ENCODE measurements around the gene TTC23. TPM values are rescaled to one million over a fixed set of nuclear protein-coding genes. Genes with fewer than 3 reads are reported as not detected.

Gene TTC23
- total and polyA plus RNA-seq, 2 donors (not counting 3 experiments of a cell fraction or from before 2014, with no cell fraction given) = 4.1 to 27.3 TPM

DNA sequence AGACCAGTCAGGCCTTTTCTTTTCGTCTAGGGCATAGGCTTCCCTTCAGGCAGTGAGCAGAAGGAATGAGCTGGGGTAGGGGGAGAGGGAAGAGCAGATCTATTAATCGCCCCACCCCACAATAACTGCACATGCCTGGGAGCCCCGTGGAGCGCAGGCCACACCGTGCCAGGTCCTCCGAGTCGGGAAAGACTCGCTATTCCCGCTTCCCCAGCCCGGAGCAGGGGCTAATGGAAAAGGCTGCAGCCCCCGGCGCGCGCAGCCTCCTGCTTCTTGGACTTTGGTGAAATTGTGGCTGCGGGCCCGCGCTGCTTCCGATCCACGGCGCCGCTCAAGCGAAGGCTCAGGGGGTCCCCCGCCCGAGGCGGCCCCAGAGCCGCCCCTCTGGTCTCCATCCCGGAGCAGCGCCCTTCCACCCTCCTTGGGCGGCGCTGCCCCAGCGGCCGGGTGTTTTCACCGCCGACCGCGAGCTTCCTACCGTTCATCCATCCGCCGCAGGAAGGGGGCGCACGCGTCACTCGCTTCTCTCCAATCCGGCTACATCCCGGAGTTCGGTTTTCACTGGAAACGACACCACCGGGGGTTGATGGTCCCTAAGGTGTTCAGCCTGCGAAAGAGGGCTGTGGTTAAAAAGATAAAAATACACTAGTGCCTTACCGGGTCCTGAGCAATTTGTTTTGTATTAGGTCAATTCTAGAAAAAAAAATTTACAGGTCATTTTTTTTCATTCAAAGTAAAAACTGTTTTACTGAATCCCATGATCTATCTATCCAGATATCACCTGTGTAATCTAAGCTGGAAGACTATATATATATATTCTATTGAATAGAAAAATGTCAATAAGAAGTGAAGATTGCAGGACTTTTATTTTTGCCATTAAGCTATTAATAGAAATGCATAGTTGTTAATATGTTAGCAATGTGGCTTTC lies 148.9 kb downstream of the TTC23 start:
- no peaks in the 10 kb centered on the region for H4K20me1 ChIP-seq (replicated peaks; ENCODE audit: control insufficient read depth, extremely low read depth, insufficient read depth, low read length)
- H3K4me2 ChIP-seq (ENCODE audit: insufficient read depth, low read length) = peak overlapping the region; percentile 51
- peak; percentile 80 for FAIRE-seq
- H2AFZ ChIP-seq (ENCODE audit: low read depth, low read length) = peak overlapping the region; percentile 77
- ChIA-PET CTCF (interaction anchor here (0.6 to 5.4 kb wide), 53 partner anchors 9 to 672 kb away, joined by 3 to 226 read pairs (median 4); partner anchors contain the start of gene LRRC28), POLR2A (no interaction called here)
- H3K9me1 ChIP-seq (replicated peaks; ENCODE audit: control insufficient read depth, extremely low read depth, insufficient read depth, low read length) = no peaks in the 10 kb centered on the region
- TF ChIP-seq, protein P1, sequence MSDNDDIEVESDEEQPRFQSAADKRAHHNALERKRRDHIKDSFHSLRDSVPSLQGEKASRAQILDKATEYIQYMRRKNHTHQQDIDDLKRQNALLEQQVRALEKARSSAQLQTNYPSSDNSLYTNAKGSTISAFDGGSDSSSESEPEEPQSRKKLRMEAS (IDR thresholded peaks at IDR 0.05; ENCODE audit: insufficient read depth, insufficient read length) = no peak
- TF ChIP-seq, protein P2, sequence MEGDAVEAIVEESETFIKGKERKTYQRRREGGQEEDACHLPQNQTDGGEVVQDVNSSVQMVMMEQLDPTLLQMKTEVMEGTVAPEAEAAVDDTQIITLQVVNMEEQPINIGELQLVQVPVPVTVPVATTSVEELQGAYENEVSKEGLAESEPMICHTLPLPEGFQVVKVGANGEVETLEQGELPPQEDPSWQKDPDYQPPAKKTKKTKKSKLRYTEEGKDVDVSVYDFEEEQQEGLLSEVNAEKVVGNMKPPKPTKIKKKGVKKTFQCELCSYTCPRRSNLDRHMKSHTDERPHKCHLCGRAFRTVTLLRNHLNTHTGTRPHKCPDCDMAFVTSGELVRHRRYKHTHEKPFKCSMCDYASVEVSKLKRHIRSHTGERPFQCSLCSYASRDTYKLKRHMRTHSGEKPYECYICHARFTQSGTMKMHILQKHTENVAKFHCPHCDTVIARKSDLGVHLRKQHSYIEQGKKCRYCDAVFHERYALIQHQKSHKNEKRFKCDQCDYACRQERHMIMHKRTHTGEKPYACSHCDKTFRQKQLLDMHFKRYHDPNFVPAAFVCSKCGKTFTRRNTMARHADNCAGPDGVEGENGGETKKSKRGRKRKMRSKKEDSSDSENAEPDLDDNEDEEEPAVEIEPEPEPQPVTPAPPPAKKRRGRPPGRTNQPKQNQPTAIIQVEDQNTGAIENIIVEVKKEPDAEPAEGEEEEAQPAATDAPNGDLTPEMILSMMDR (IDR thresholded peaks at IDR 0.05; ENCODE audit: extremely low read depth in 1 of 2, insufficient read depth in 1 of 2, low read depth in 1 of 2, low read length in 2 of 2) = peak; percentile 84 to 88
- H3K9ac ChIP-seq (replicated peaks; ENCODE audit: extremely low read depth, insufficient read depth, low read length) = no peak overlapping the region
- H3K9me3 ChIP-seq (replicated peaks; ENCODE audit: control insufficient read depth, insufficient read depth, low read length) = no peaks in the 10 kb centered on the region
- H3K27me3 ChIP-seq (ENCODE audit: control insufficient read depth in 2 of 2, insufficient read depth in 2 of 2, low read length in 2 of 2) = peaks cover 3 to 5% of the 10 kb centered on the region in 2 experiments
- peak; percentile 59 for DNase-seq (ENCODE audit: low read depth, low spot score)
- H3K79me2 ChIP-seq (ENCODE audit: control insufficient read depth, insufficient read depth, low read length) = no peaks in the 10 kb centered on the region
- H3K36me3 ChIP-seq (ENCODE audit: control insufficient read depth in 2 of 2, extremely low read depth in 1 of 2, insufficient read depth in 2 of 2, low read length in 2 of 2) = no peaks in the 10 kb centered on the region
- H3K4me3 ChIP-seq (replicated peaks in 1 of 3; ENCODE audit: insufficient read depth in 1 of 3, low read depth in 1 of 3, low read length in 3 of 3) = peak overlapping the region in 2 of 3 experiments; percentile 22 to 31
- H3K4me1 ChIP-seq (ENCODE audit: control insufficient read depth, extremely low read depth, insufficient read depth, low read length) = no peaks in the 10 kb centered on the region
- BruUV-seq (replicated peaks) = no TSS peak
- intact Hi-C loops (cut with micrococcal nuclease) = loop anchor here (1.0 to 10.0 kb wide), 4 partner anchors 113 to 658 kb away; no protein-coding TSS in a partner anchor
- no peak overlapping the region for H3K27ac ChIP-seq (ENCODE audit: insufficient read depth, low read depth, low read length)
- dilution Hi-C loops (cut with MboI; ENCODE audit: extremely low pct_ligation_motif_present, low sequenced_read_pairs) = no loop called here

All from endothelial cell of umbilical vein (primary cell).